Sigmoid colon (tissue), 4 donors: Measurements from ENCODE around the gene EHD2.

ENCODE experiments used
- POLR2AphosphoS5 ChIP-seq, 4 donors: sonication (generic); formaldehyde crosslinking; IDR thresholded peaks; one replicate each; pipeline ENCODE4 v1.6.1; 2017; ENCODE audit warnings: antibody characterized with exemption in 4 of 4
- TF ChIP-seq, protein P1 (sequence below), 4 experiments: fragments of 450-650 bp in 3 of 4; fragments of 200-600 bp in 1 of 4; IDR thresholded peaks; one replicate each; pipeline ENCODE4 v1.5.1; 2016 to 2019; ENCODE audit warnings: antibody characterized with exemption in 4 of 4, mild to moderate bottlenecking in 3 of 4, moderate library complexity in 2 of 4

DNA sequence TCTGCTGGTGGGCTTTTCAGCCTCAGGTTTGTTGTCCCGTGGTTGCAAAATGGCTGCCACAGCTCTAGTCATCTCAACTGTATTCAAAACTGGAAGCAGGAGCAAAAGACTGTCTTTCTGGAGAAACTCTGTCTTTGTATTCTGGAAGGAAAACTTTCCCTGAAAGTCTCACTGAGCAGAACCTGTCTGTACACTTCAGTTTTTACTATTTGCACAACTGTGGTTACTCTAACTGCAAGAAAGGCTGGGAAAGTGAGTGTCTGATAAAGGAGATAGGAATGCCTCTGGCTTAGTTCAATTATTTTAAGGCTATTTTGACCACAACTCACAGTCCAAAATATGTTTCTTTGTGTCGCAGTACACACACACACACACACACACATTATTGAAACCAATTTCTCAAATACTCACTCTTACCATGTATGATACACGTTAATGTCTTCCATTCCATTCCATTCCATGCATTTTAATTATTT, 49.7 kb upstream of the EHD2 start:
- TF ChIP-seq, protein P1, sequence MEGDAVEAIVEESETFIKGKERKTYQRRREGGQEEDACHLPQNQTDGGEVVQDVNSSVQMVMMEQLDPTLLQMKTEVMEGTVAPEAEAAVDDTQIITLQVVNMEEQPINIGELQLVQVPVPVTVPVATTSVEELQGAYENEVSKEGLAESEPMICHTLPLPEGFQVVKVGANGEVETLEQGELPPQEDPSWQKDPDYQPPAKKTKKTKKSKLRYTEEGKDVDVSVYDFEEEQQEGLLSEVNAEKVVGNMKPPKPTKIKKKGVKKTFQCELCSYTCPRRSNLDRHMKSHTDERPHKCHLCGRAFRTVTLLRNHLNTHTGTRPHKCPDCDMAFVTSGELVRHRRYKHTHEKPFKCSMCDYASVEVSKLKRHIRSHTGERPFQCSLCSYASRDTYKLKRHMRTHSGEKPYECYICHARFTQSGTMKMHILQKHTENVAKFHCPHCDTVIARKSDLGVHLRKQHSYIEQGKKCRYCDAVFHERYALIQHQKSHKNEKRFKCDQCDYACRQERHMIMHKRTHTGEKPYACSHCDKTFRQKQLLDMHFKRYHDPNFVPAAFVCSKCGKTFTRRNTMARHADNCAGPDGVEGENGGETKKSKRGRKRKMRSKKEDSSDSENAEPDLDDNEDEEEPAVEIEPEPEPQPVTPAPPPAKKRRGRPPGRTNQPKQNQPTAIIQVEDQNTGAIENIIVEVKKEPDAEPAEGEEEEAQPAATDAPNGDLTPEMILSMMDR (IDR thresholded peaks at IDR 0.05): no peak
- TF ChIP-seq POLR2AphosphoS5 (IDR thresholded peaks at IDR 0.05): no peak
